Smooth muscle cell (in vitro differentiated cells): ENCODE data around the gene ELMO1. TPM values are rescaled to one million over a fixed set of nuclear protein-coding genes. Genes with fewer than 3 reads are reported as not detected.

ENCODE experiments used
- DNase-seq: peaks from one replicate; lab custom pipeline; 2025; ENCODE audit not compliant: unreplicated experiment; lab: John Stamatoyannopoulos, UW
- H2AFZ ChIP-seq: fragments of 200-600 bp; sonication (generic); 2 replicates; pipeline ENCODE4 v1.6.0; 2016; ENCODE audit warnings: antibody characterized with exemption, low read depth, mild to moderate bottlenecking
- H3F3A ChIP-seq: fragments of 200-600 bp; sonication (generic); 2 replicates; pipeline ENCODE4 v1.6.0; 2017; ENCODE audit warnings: antibody characterized with exemption, low read depth
- H3K27ac ChIP-seq: fragments of 200-600 bp; sonication (generic); 2 replicates; pipeline ENCODE4 v1.5.1; 2016; ENCODE audit warnings: low read depth, mild to moderate bottlenecking
- H3K27me3 ChIP-seq: fragments of 200-600 bp; sonication (generic); 2 replicates; pipeline ENCODE4 v1.6.1; 2016; ENCODE audit warnings: low read depth, mild to moderate bottlenecking
- H3K36me3 ChIP-seq: fragments of 200-600 bp; sonication (generic); 2 replicates; pipeline ENCODE4 v1.5.1; 2016; ENCODE audit warnings: low read depth
- H3K4me1 ChIP-seq: fragments of 200-600 bp; sonication (generic); 2 replicates; pipeline ENCODE4 v1.5.1; 2016; ENCODE audit warnings: low read depth
- H3K4me2 ChIP-seq: fragments of 200-600 bp; sonication (generic); 2 replicates; pipeline ENCODE4 v1.6.0; 2016; ENCODE audit warnings: mild to moderate bottlenecking
- H3K4me3 ChIP-seq: fragments of 200-600 bp; sonication (generic); 2 replicates; pipeline ENCODE4 v1.5.1; 2016; ENCODE audit warnings: mild to moderate bottlenecking
- H3K79me2 ChIP-seq: fragments of 200-600 bp; sonication (generic); 2 replicates; pipeline ENCODE4 v1.6.0; 2016; ENCODE audit warnings: low read depth, mild to moderate bottlenecking
- H3K9ac ChIP-seq: fragments of 200-600 bp; sonication (generic); 2 replicates; pipeline ENCODE4 v1.6.0; 2016; ENCODE audit warnings: low read depth
- H3K9me3 ChIP-seq: fragments of 200-600 bp; sonication (generic); replicated peaks from 2 replicates; pipeline ENCODE4 v1.5.1; 2016; ENCODE audit warnings: low read depth
- H4K20me1 ChIP-seq: fragments of 200-600 bp; sonication (generic); 2 replicates; pipeline ENCODE4 v1.6.0; 2016; ENCODE audit warnings: low read depth
- WGBS: methylation state at CpG from one replicate; pipeline ENCODE4 v1.1.7; 2016; ENCODE audit warnings: low lambda C conversion rate; 5-methylcytosine and 5-hydroxymethylcytosine counted together
- polyA plus RNA-seq: library from polyadenylated mRNA; unstranded; fragments of >200 nt; fragmentation: Nextera tagmentation; extraction: Ambion mirVana; gene quantifications from 2 replicates; pipeline ENCODE4 v1.2.1, GENCODE V29; 2016
- total RNA-seq: library from RNA; depleted of rRNA; stranded (reverse); fragments of >200 nt; gene quantifications from 2 replicates; pipeline ENCODE4 v1.2.3, GENCODE V29; 2014
- TF ChIP-seq, protein P1 (sequence below): fragments of 200-600 bp; sonication (generic); IDR thresholded peaks from 2 replicates; pipeline ENCODE4 v1.5.1; 2017; ENCODE audit warnings: borderline replicate concordance, mild to moderate bottlenecking, antibody characterized with exemption; ENCODE audit not compliant: insufficient read depth, poor library complexity, severe bottlenecking

Gene ELMO1
- total and polyA plus RNA-seq, 2 experiments from 2014 or later: 8.2 to 36.0 TPM

- Histone ChIP-seq H3F3A (no peaks in the 10 kb centered on the region), H3K9ac (no peak overlapping the region), H3K4me1 (peaks cover 7% of the 10 kb centered on the region), H2AFZ (no peak overlapping the region), H3K27me3 (no peaks in the 10 kb centered on the region), H3K27ac (no peak overlapping the region), H3K4me2 (no peak overlapping the region), H3K79me2 (no peaks in the 10 kb centered on the region), H4K20me1 (no peaks in the 10 kb centered on the region), H3K9me3 (no peaks in the 10 kb centered on the region), H3K36me3 (no peaks in the 10 kb centered on the region), H3K4me3 (no peak overlapping the region)
- WGBS: 93% methylated on average over 2 of the region's 2 CpGs
- DNase-seq: no peak
- TF ChIP-seq, protein P1, sequence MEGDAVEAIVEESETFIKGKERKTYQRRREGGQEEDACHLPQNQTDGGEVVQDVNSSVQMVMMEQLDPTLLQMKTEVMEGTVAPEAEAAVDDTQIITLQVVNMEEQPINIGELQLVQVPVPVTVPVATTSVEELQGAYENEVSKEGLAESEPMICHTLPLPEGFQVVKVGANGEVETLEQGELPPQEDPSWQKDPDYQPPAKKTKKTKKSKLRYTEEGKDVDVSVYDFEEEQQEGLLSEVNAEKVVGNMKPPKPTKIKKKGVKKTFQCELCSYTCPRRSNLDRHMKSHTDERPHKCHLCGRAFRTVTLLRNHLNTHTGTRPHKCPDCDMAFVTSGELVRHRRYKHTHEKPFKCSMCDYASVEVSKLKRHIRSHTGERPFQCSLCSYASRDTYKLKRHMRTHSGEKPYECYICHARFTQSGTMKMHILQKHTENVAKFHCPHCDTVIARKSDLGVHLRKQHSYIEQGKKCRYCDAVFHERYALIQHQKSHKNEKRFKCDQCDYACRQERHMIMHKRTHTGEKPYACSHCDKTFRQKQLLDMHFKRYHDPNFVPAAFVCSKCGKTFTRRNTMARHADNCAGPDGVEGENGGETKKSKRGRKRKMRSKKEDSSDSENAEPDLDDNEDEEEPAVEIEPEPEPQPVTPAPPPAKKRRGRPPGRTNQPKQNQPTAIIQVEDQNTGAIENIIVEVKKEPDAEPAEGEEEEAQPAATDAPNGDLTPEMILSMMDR: no peak
Measured at GRCh38 chr7:37006764-37007163, 441.9 kb downstream of the ELMO1 start.

DNA sequence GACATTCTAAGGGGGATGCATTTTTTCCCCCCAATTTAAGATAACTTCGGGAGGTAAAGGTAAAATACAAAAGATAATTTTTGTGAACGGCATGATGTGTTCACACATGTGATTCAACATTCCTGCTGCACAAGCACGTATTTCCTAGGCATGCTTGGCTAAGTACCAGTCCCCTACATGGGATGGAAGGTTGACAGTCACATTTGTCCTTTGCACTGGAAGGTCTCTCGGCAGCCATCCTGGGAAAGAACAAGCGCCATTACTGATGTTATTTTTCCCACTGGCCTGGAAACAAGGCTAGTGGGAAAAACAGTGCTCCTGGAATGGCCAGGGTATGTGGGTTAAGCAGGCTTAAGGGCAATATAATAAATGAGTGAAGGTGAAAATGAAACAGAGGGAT, 448.2 kb downstream of the ELMO1 start:
- Histone ChIP-seq H3K36me3 (no peaks in the 10 kb centered on the region), H3K4me2 (no peak overlapping the region), H3K4me3 (no peak overlapping the region), H3K27me3 (no peaks in the 10 kb centered on the region), H3K9ac (no peak overlapping the region), H3F3A (no peaks in the 10 kb centered on the region), H3K4me1 (no peaks in the 10 kb centered on the region), H3K79me2 (no peaks in the 10 kb centered on the region), H3K9me3 (no peaks in the 10 kb centered on the region), H4K20me1 (no peaks in the 10 kb centered on the region), H3K27ac (no peak overlapping the region), H2AFZ (no peak overlapping the region)
- DNase-seq: no peak
- TF ChIP-seq, protein P1: no peak
- 90% methylated on average over 5 of the region's 5 CpGs for WGBS

DNA sequence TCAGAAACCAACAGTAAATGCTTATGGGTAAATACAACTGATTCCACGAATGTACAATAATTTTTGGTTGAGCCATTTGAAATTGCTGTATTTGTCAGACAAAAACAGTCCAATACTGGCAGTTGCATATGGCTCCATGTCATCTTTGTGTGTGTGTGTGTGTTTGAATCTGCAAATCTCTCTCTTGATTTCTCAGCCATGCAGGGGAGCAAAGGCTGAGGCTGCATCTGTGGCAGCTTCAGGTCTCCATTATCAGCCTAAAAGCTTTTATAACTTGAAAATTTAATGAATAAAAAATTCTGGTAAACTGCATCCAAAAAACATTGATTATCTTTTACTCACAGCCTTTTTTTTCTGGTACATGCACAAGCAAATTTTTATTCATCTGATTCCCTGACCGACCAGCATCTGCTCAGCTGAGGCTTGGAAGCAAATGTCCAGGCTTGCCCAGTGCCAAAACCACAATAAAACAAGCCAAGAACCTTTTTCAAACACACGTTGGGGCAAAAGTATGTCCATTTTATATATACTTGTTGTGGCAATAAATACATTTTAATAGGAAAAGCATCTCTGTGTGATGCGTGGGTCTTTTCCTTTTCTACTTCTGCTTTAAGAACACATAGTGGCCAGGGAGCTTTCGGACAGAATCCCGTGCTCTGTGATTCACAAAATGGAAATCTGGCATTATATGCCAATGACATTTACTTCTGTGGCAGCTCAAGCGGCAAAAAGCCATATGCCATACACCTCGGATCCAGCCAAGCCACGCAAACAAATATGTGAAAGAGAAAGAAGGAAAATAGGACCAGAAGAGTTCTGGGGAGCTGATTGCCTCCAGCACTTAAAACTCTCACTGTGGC, 448.8 kb downstream of the ELMO1 start:
- no peaks in the 10 kb centered on the region for H3K27me3 ChIP-seq
- TF ChIP-seq, protein P1: no peak
- H3K4me2 ChIP-seq: no peak overlapping the region
- no peaks in the 10 kb centered on the region for H3K79me2 ChIP-seq
- H3F3A ChIP-seq: no peaks in the 10 kb centered on the region
- no peak for DNase-seq
- no peaks in the 10 kb centered on the region for H3K36me3 ChIP-seq
- no peak overlapping the region for H3K4me3 ChIP-seq
- no peak overlapping the region for H3K27ac ChIP-seq
- H3K9ac ChIP-seq: no peak overlapping the region
- H3K9me3 ChIP-seq: no peaks in the 10 kb centered on the region
- H2AFZ ChIP-seq: no peak overlapping the region
- no peaks in the 10 kb centered on the region for H4K20me1 ChIP-seq
- no peaks in the 10 kb centered on the region for H3K4me1 ChIP-seq
- 91% methylated on average over 9 of the region's 9 CpGs for WGBS

DNA sequence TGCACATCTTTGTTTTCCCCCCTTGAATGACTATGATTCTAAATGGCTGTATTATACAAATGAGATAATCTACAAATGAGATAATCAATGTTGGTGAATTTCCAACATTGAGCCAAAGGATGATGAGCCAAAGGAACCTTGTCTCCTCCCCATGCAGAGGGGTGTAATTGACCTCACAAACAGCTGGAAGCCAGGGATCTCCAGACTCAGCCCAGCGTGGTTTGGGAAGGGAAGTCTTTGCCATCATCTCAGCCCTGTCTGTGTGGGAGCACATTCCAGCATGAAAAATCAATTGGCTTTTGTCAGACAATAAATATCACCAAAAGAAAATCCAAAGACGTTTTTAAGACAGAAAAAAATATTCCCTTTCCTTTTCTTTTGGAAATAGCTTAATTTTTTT, 452.9 kb downstream of the ELMO1 start:
- H3K4me3 ChIP-seq: no peak overlapping the region
- 77% methylated on average over 2 of the region's 2 CpGs for WGBS

More for the DNA sequence above, 452.9 kb downstream of the ELMO1 start:
- no peaks in the 10 kb centered on the region for H3K9me3 ChIP-seq
- H3K79me2 ChIP-seq: no peaks in the 10 kb centered on the region
- no peaks in the 10 kb centered on the region for H3K27me3 ChIP-seq
- H3K36me3 ChIP-seq: no peaks in the 10 kb centered on the region
- H4K20me1 ChIP-seq: no peaks in the 10 kb centered on the region
- no peaks in the 10 kb centered on the region for H3F3A ChIP-seq
- no peak overlapping the region for H3K9ac ChIP-seq
- H2AFZ ChIP-seq: no peak overlapping the region
- no peaks in the 10 kb centered on the region for H3K4me1 ChIP-seq
- H3K27ac ChIP-seq: no peak overlapping the region
- no peak for DNase-seq
- TF ChIP-seq, protein P1: no peak
- H3K4me2 ChIP-seq: no peak overlapping the region
